MM.1S (cell line): ENCODE data around the gene ANO10.

Experiments
- CTCF ChIP-seq: fragments of 300-600 bp; sonication (generic); IDR thresholded peaks from 2 replicates; pipeline ENCODE4 v1.5.1; 2016; ENCODE audit warnings: antibody characterized with exemption, low read length, mixed read lengths
- EZH2 ChIP-seq: fragments of 300-600 bp; sonication (generic); optimal IDR thresholded peaks from 2 replicates; pipeline ENCODE3; 2017; ENCODE audit warnings: low read depth, mild to moderate bottlenecking, antibody characterized with exemption, low read length, mixed read lengths
- EZH2phosphoT487 ChIP-seq: fragments of 300-600 bp; sonication (generic); IDR thresholded peaks from 2 replicates; pipeline ENCODE4 v1.6.1; 2018; ENCODE audit warnings: antibody characterized with exemption, low read length

GRCh38 chr3:43405888-43406642 lies 215.7 kb downstream of the ANO10 start:
- TF ChIP-seq CTCF (no peak), EZH2 (no peak), EZH2phosphoT487 (no peak)
